H1 (cell line): ENCODE data around the gene TMEM255B. TPM values are rescaled to one million over a fixed set of nuclear protein-coding genes. Genes with fewer than 3 reads are reported as not detected.
A peak's percentile ranks its signal among the peaks of the same experiment; 100 is the strongest.

Experiments
- CTCF ChIA-PET: fragments of 300-600 bp; sonication (Branson Sonifier 250); formaldehyde crosslinking; loops from one replicate; lab custom pipeline; 2021; ENCODE audit not compliant: partially characterized antibody; lab: Charles Lee
- POLR2A ChIA-PET: fragments of 300-600 bp; sonication (Branson Sonifier 250); formaldehyde crosslinking; loops from one replicate; lab custom pipeline; 2021; ENCODE audit warnings: inconsistent platforms; ENCODE audit not compliant: partially characterized antibody; lab: Charles Lee
- DNase-seq, 2 experiments: peaks; one replicate each; pipeline versions ENCODE4 v3.0.0 to v3.0.0-alpha.2; 2010 to 2022; ENCODE audit warnings: low spot score in 2 of 2, low read depth in 1 of 2, mixed read lengths in 1 of 2
- FAIRE-seq: peaks from 2 replicates; lab custom pipeline; 2011; peaks lifted over from hg19 to GRCh38; lab: Jason Lieb, UNC
- H2AFZ ChIP-seq: 2 replicates; pipeline ENCODE4 v1.8.1; 2012; ENCODE audit warnings: low read length, inconsistent platforms
- H2AK5ac ChIP-seq: 2 replicates; pipeline ENCODE4 v1.6.1; 2013; ENCODE audit warnings: low read depth, low read length
- H2BK120ac ChIP-seq: replicated peaks from 2 replicates; pipeline ENCODE3; 2013; ENCODE audit warnings: low read depth, low read length, inconsistent platforms
- H2BK12ac ChIP-seq: 2 replicates; pipeline ENCODE4 v1.6.1; 2013; ENCODE audit warnings: low read depth, low read length
- H2BK15ac ChIP-seq: 2 replicates; pipeline ENCODE4 v1.6.1; 2013; ENCODE audit warnings: low read length
- H2BK20ac ChIP-seq: 2 replicates; pipeline ENCODE4 v1.6.1; 2013; ENCODE audit warnings: low read length
- H2BK5ac ChIP-seq: 2 replicates; pipeline ENCODE4 v1.6.1; 2013; ENCODE audit warnings: low read depth, low read length
- H3K14ac ChIP-seq: 2 replicates; pipeline ENCODE4 v1.6.1; 2013; ENCODE audit warnings: inconsistent platforms; ENCODE audit not compliant: insufficient read length
- H3K18ac ChIP-seq: 2 replicates; pipeline ENCODE4 v1.6.1; 2013; ENCODE audit warnings: low read length; ENCODE audit errors: extremely low read depth
- H3K23ac ChIP-seq: 2 replicates; pipeline ENCODE4 v1.6.1; 2013; ENCODE audit warnings: inconsistent platforms; ENCODE audit not compliant: insufficient read length
- H3K23me2 ChIP-seq: 2 replicates; pipeline ENCODE4 v1.6.1; 2013; ENCODE audit warnings: low read depth, low read length
- H3K27ac ChIP-seq: 2 replicates; pipeline ENCODE4 v1.6.1; 2011; ENCODE audit warnings: low read depth, low read length, inconsistent platforms
- H3K27me3 ChIP-seq, 4 experiments: replicated peaks in 1 of 4; 1 replicate in 1 of 4; 2 replicates in 3 of 4; pipeline versions ENCODE4 v1.6.1 to v1.8.1; 2011 to 2013; ENCODE audit warnings: low read length in 3 of 4, mild to moderate bottlenecking in 3 of 4, inconsistent platforms in 2 of 4, mixed read lengths in 2 of 4, moderate library complexity in 1 of 4; ENCODE audit not compliant: control insufficient read depth in 3 of 4, insufficient read depth in 3 of 4; ENCODE audit errors: extremely low read depth in 1 of 4
- H3K36me3 ChIP-seq, 4 experiments: 2 replicates each; pipeline versions ENCODE4 v1.6.1 to v1.8.1; 2011 to 2013; ENCODE audit warnings: mild to moderate bottlenecking in 4 of 4, low read length in 3 of 4, moderate library complexity in 2 of 4, control low read depth in 1 of 4, inconsistent platforms in 1 of 4; ENCODE audit not compliant: insufficient read depth in 4 of 4, control insufficient read depth in 2 of 4
- H3K4ac ChIP-seq: replicated peaks from 2 replicates; pipeline ENCODE3; 2013; ENCODE audit warnings: low read length, low read depth, mixed read lengths, inconsistent platforms; ENCODE audit not compliant: insufficient read length
- H3K4me1 ChIP-seq, 4 experiments: replicated peaks in 1 of 4; 1 replicate in 1 of 4; 2 replicates in 3 of 4; pipeline versions ENCODE4 v1.6.1 to v1.8.1; 2011 to 2013; ENCODE audit warnings: low read length in 3 of 4, inconsistent platforms in 2 of 4, mixed read lengths in 1 of 4; ENCODE audit not compliant: insufficient read depth in 4 of 4, control insufficient read depth in 3 of 4
- H3K4me2 ChIP-seq, 2 experiments: 2 replicates each; pipeline versions ENCODE4 v1.6.1 to v1.8.1; 2011 to 2013; ENCODE audit warnings: low read depth in 2 of 2, low read length in 2 of 2, control low read depth in 1 of 2, inconsistent platforms in 1 of 2, mild to moderate bottlenecking in 1 of 2; ENCODE audit not compliant: insufficient read depth in 1 of 2
- H3K4me3 ChIP-seq, 4 experiments: fragments of 200-600, 300-600 bp in 1 of 4; sonication (generic), shearing (Covaris generic), sonication (Bioruptor Twin) in 1 of 4; 2 replicates each; pipeline versions ENCODE4 v1.5.1 to v1.8.1; 2011 to 2016; ENCODE audit warnings: low read length in 4 of 4, low read depth in 3 of 4, control low read depth in 2 of 4, inconsistent platforms in 2 of 4, mild to moderate bottlenecking in 2 of 4, mixed read lengths in 1 of 4, moderate library complexity in 1 of 4; ENCODE audit not compliant: insufficient read depth in 2 of 4; ENCODE audit errors: extremely low read depth in 1 of 4
- H3K56ac ChIP-seq: replicated peaks from 2 replicates; pipeline ENCODE3; 2013; ENCODE audit warnings: low read depth, mild to moderate bottlenecking, mixed read lengths, low read length, inconsistent platforms; ENCODE audit not compliant: insufficient read length
- H3K79me1 ChIP-seq: 2 replicates; pipeline ENCODE4 v1.6.1; 2013; ENCODE audit warnings: low read depth, low read length, control low read depth
- H3K79me2 ChIP-seq, 2 experiments: 2 replicates each; pipeline versions ENCODE4 v1.6.1 to v1.8.1; 2012 to 2013; ENCODE audit warnings: low read length in 2 of 2, mild to moderate bottlenecking in 2 of 2, inconsistent platforms in 1 of 2; ENCODE audit not compliant: insufficient read depth in 2 of 2, control insufficient read depth in 1 of 2
- H3K9ac ChIP-seq, 4 experiments: replicated peaks in 1 of 4; 1 replicate in 1 of 4; 2 replicates in 3 of 4; pipeline versions ENCODE4 v1.6.1 to v1.8.1; 2011 to 2013; ENCODE audit warnings: low read depth in 3 of 4, low read length in 3 of 4, control low read depth in 2 of 4, mild to moderate bottlenecking in 2 of 4, moderate library complexity in 2 of 4, inconsistent platforms in 1 of 4; ENCODE audit errors: extremely low read depth in 1 of 4
- H3K9me3 ChIP-seq, 2 experiments: 2 replicates each; pipeline versions ENCODE4 v1.6.1 to v1.8.1; 2012 to 2013; ENCODE audit warnings: mild to moderate bottlenecking in 2 of 2, moderate library complexity in 2 of 2, control low read depth in 1 of 2, inconsistent platforms in 1 of 2, low read depth in 1 of 2, low read length in 1 of 2, mixed read lengths in 1 of 2; ENCODE audit not compliant: insufficient read depth in 2 of 2
- H4K20me1 ChIP-seq, 2 experiments: replicated peaks in 1 of 2; 2 replicates each; pipeline versions ENCODE3 to v1.8.1; 2011 to 2013; ENCODE audit warnings: inconsistent platforms in 2 of 2, low read length in 2 of 2, mild to moderate bottlenecking in 1 of 2; ENCODE audit not compliant: insufficient read depth in 2 of 2, control insufficient read depth in 1 of 2
- H4K5ac ChIP-seq: 2 replicates; pipeline ENCODE4 v1.6.1; 2013; ENCODE audit warnings: low read length, low read depth, mixed read lengths, inconsistent platforms; ENCODE audit not compliant: insufficient read length
- H4K8ac ChIP-seq: 2 replicates; pipeline ENCODE4 v1.8.0; 2013; ENCODE audit warnings: mild to moderate bottlenecking, moderate library complexity, low read length, inconsistent platforms; ENCODE audit not compliant: insufficient read depth; ENCODE audit errors: extremely low read depth
- H4K91ac ChIP-seq: replicated peaks from 2 replicates; pipeline ENCODE3; 2013; ENCODE audit warnings: low read length, mixed read lengths, inconsistent platforms; ENCODE audit not compliant: insufficient read length
- E2F6 ChIP-seq: IDR thresholded peaks from 2 replicates; pipeline ENCODE4 v1.6.1; 2012; ENCODE audit warnings: inconsistent platforms
- GABPA ChIP-seq: IDR thresholded peaks from 2 replicates; pipeline ENCODE4 v1.6.1; 2011; ENCODE audit warnings: mild to moderate bottlenecking, low read length, moderate library complexity, borderline replicate concordance; ENCODE audit not compliant: insufficient read depth
- POLR2AphosphoS5 ChIP-seq: IDR thresholded peaks from 2 replicates; pipeline ENCODE4 v1.6.1; 2011; ENCODE audit warnings: low read depth, low read length
- POU5F1 ChIP-seq: IDR thresholded peaks from 2 replicates; pipeline ENCODE4 v1.6.1; 2011; ENCODE audit warnings: low read depth, mild to moderate bottlenecking, low read length, moderate library complexity
- RNF2 ChIP-seq: fragments of 200-900, 300-1000 bp; sonication (generic); IDR thresholded peaks from 2 replicates; pipeline ENCODE4 v1.7.1; 2016; ENCODE audit warnings: borderline replicate concordance, low read depth, mild to moderate bottlenecking, antibody characterized with exemption, low read length; ENCODE audit not compliant: poor library complexity, severe bottlenecking; ENCODE audit errors: missing control alignments
- SIRT6 ChIP-seq: IDR thresholded peaks from one replicate; pipeline ENCODE4 v1.7.1; 2012; ENCODE audit warnings: low read length, inconsistent platforms
- SUZ12 ChIP-seq: fragments of 200-600 bp; sonication (generic); IDR thresholded peaks from 2 replicates; pipeline ENCODE4 v1.6.1; 2012; ENCODE audit warnings: mild to moderate bottlenecking, inconsistent platforms, low read length, moderate library complexity, mixed read lengths
- WGBS, 2 experiments: shearing (Covaris generic) in 1 of 2; methylation state at CpG; one replicate each; pipeline versions ENCODE4 v1.1.6 to v1.1.7; 2013 to 2015; ENCODE audit warnings: low lambda C conversion rate in 2 of 2, mixed read lengths in 2 of 2, inconsistent platforms in 1 of 2, low coverage in 1 of 2, missing lambda C conversion rate in 1 of 2; ENCODE audit not compliant: insufficient replicate concordance in 2 of 2, insufficient coverage in 1 of 2, insufficient read length in 1 of 2; ENCODE audit errors: extremely low coverage in 1 of 2, missing lambda C conversion rate in 1 of 2; 5-methylcytosine and 5-hydroxymethylcytosine counted together
- polyA plus RNA-seq, 7 experiments: library from polyadenylated mRNA; depleted of rRNA in 3 of 7; stranded (reverse) in 5 of 7; unstranded in 2 of 7; fragments of >200 nt in 5 of 7; fragments of 200-250 nt in 2 of 7; gene quantifications; 1 replicate in 5 of 7; 2 replicates in 1 of 7; 4 replicates in 1 of 7; pipeline versions ENCODE4 v1.2.1 to v1.2.3, GENCODE V29; 2011 to 2013; ENCODE audit warnings: missing spikeins in 2 of 7, mixed read lengths in 2 of 7
- total RNA-seq: library from RNA; stranded (reverse); fragmentation: NEBNext Ultra II Directional; extraction: Animal tissue kit (Norgen Biotek cat#: 25700); gene quantifications from 2 replicates; pipeline ENCODE4 v1.2.1, GENCODE V29; 2021

Gene TMEM255B
- total and polyA plus RNA-seq, 2 of the 8 experiments (the other 6 are each of a cell fraction or from before 2014, with no cell fraction given) = 3.4 to 4.4 TPM

DNA sequence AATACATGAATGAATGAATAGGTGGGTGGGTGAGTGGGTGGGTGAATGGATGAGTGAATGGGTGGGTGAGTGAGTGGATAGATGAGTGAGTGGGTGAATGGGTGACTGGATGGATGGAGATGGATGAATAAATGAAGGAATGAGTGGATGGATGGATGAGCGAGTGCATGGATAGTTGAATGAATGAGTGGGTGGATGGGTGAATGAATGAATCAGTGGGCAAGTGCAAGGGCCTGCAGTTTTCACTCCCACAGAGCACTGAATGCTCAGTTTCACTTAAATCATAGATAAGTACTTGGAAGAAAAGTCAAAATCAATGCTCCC is 92.4 kb downstream of the TMEM255B start:
- H3K9me3 ChIP-seq = no peaks in the 10 kb centered on the region
- no peak overlapping the region for H3K4me2 ChIP-seq
- H3K79me1 ChIP-seq = peaks cover under 1% of the 10 kb centered on the region; the same call in 1 of the 2 replicates
- peak overlapping the region; percentile 88 for H3K56ac ChIP-seq
- WGBS, 2 experiments = 84 to 100% methylated on average over 1 of the region's 1 CpG
- DNase-seq (no peak), FAIRE-seq (no peak)
- H3K27me3 ChIP-seq = no peaks in the 10 kb centered on the region
- H3K18ac ChIP-seq = no peak overlapping the region
- no peak overlapping the region for H2BK20ac ChIP-seq
- peaks cover 7% of the 10 kb centered on the region; the same call in 1 of the 2 replicates for H3K23me2 ChIP-seq
- H4K8ac ChIP-seq = no peak overlapping the region
- no peak overlapping the region for H2AFZ ChIP-seq
- peaks cover 0 to 15% (median 6%) of the 10 kb centered on the region in 4 experiments; a peak in 4 of 7 replicates for H3K4me1 ChIP-seq
- no peak overlapping the region for H4K91ac ChIP-seq
- no peak overlapping the region for H2BK5ac ChIP-seq
- H3K4me3 ChIP-seq = no peak overlapping the region
- no peak overlapping the region for H2BK120ac ChIP-seq
- H3K27ac ChIP-seq = no peak overlapping the region
- H3K14ac ChIP-seq = no peak overlapping the region
- H2BK15ac ChIP-seq = no peak overlapping the region
- H3K9ac ChIP-seq = no peak overlapping the region
- no peaks in the 10 kb centered on the region for H3K36me3 ChIP-seq
- H4K5ac ChIP-seq = no peak overlapping the region
- H3K79me2 ChIP-seq = peaks cover 0 to 13% of the 10 kb centered on the region in 2 experiments; a peak in 1 of 4 replicates
- H2AK5ac ChIP-seq = no peak overlapping the region
- POLR2A ChIA-PET = no interaction called here
- H3K4ac ChIP-seq = no peak overlapping the region
- CTCF ChIA-PET = no interaction called here
- no peak overlapping the region for H3K23ac ChIP-seq
- no peak overlapping the region for H2BK12ac ChIP-seq
- peaks cover 0 to 8% of the 10 kb centered on the region in 2 experiments for H4K20me1 ChIP-seq
- no peak for TF ChIP-seq SIRT6
- TF ChIP-seq POU5F1 = no peak
- TF ChIP-seq RNF2 = no peak
- no peak for TF ChIP-seq SUZ12
- no peak for TF ChIP-seq GABPA
- no peak for TF ChIP-seq POLR2AphosphoS5
- TF ChIP-seq E2F6 = no peak
